ENCODE data around the gene SCAF1. TPM values are rescaled to one million over a fixed set of nuclear protein-coding genes. Genes with fewer than 3 reads are reported as not detected.

Gene SCAF1
- total RNA-seq, 4 donors from 2014 or later, result 17.5 to 38.4 (median 25.8) TPM

DNA sequence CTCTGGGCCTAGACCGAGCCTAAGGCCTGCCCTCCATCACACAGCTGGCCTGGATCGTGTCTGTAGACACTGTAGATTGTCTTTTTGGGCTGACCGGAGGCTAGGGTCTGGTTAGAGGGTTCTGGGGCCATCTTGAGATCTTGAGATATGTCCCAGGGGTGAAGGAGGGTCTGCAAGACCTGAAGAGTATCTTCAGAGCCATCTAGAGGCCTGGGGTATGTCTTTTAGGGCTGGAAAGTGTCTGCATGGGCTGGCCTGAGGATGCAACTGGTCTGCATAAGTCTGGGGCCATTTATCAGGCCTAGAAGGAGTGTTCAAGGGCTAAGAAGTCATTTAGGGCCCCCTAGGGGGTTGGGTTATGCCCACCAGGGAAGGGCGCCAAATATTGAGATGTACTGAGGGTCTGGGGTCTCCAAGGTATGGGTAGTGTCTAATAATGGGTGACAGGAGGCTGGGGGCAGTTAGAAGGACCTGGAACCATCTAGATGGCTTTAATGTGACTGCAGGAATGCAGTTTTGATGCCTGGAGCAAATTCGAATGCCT, 555 bp downstream of the SCAF1 start:
- DNase-seq, result no peak
- H3K9me3 ChIP-seq, result no peaks in the 10 kb centered on the region
- H3K4me1 ChIP-seq, result peaks cover 25 to 48% of the 10 kb centered on the region in 2 donors
- no peak for TF ChIP-seq POLR2A (IDR thresholded peaks at IDR 0.05)
- TF ChIP-seq, protein P1, sequence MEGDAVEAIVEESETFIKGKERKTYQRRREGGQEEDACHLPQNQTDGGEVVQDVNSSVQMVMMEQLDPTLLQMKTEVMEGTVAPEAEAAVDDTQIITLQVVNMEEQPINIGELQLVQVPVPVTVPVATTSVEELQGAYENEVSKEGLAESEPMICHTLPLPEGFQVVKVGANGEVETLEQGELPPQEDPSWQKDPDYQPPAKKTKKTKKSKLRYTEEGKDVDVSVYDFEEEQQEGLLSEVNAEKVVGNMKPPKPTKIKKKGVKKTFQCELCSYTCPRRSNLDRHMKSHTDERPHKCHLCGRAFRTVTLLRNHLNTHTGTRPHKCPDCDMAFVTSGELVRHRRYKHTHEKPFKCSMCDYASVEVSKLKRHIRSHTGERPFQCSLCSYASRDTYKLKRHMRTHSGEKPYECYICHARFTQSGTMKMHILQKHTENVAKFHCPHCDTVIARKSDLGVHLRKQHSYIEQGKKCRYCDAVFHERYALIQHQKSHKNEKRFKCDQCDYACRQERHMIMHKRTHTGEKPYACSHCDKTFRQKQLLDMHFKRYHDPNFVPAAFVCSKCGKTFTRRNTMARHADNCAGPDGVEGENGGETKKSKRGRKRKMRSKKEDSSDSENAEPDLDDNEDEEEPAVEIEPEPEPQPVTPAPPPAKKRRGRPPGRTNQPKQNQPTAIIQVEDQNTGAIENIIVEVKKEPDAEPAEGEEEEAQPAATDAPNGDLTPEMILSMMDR (IDR thresholded peaks at IDR 0.05), result no peak
- peaks cover 11 to 13% of the 10 kb centered on the region in 2 donors for H3K36me3 ChIP-seq
- WGBS, 2 donors, result 7 to 11% methylated on average over 5 of the region's 5 CpGs
- no peaks in the 10 kb centered on the region for H3K27me3 ChIP-seq
- peak overlapping the region; percentile 63 to 90 (median 75) for H3K27ac ChIP-seq
- intact Hi-C loops (cut with DNase I), result no loop called here
- peak overlapping the region; percentile 47 to 90 (median 75) for H3K4me3 ChIP-seq (replicated peaks in 1 of 3)

DNA sequence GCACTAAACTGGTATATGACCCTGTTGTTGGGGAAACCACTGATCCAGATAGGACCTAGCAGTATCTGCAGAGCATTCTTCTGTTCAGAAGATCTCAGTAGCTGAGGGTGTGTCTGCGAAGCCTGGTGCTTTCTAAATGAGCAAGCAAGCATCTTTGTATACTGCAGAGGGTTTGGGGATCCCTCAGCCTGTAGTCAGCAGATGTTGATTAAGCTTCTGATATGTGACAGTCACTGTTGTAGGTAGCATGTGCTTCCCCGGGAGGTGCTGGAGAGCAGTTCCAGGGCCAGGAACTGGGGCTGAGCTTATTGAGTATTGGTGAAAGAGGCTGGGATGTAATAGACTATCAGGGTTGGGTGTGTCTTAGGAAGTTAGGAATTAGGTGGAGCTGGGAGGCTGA, 1.5 kb downstream of the SCAF1 start:
- H3K4me1 ChIP-seq, result peaks cover 21 to 39% of the 10 kb centered on the region in 2 donors
- H3K36me3 ChIP-seq, result peaks cover 11 to 13% of the 10 kb centered on the region in 2 donors
- no peaks in the 10 kb centered on the region for H3K9me3 ChIP-seq
- TF ChIP-seq POLR2A (IDR thresholded peaks at IDR 0.05), result no peak
- TF ChIP-seq, protein P1 (IDR thresholded peaks at IDR 0.05), result no peak
- peak overlapping the region in 1 of 3 donors; percentile 75 for H3K27ac ChIP-seq
- no peak for DNase-seq
- WGBS, 2 donors, result 85% methylated on average over 2 of the region's 2 CpGs
- intact Hi-C loops (cut with DNase I), result no loop called here
- H3K4me3 ChIP-seq (replicated peaks in 1 of 3), result no peak overlapping the region
- H3K27me3 ChIP-seq, result no peaks in the 10 kb centered on the region

DNA sequence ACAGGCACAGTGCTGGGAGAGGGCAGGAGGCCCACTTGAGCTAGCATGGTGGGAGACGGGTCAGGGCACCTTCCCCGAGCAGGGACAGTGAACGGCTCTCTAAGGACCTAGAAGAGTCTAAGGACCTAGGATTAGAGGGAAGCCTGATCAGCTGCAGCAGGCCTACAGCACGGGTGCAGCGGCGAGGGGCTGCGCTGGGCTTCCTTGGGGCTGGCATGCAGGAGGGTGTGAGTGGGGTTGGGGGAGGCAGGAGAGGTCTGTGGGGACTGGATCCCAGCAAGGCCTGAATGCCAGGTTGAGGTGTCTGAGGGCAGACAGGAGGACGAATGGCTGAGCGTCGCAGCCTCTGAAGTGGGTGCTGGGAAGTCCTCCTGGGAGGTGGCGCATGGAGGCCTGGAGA, 3.6 kb downstream of the SCAF1 start:
- Histone ChIP-seq H3K27ac (no peak overlapping the region), H3K27me3 (no peaks in the 10 kb centered on the region), H3K9me3 (no peaks in the 10 kb centered on the region), H3K4me3 (replicated peaks in 1 of 3) (no peak overlapping the region), H3K36me3 (peaks cover 22 to 24% of the 10 kb centered on the region in 2 donors), H3K4me1 (peaks cover 17 to 27% of the 10 kb centered on the region in 2 donors)
- DNase-seq, result no peak
- WGBS, 2 donors, result 91 to 95% methylated on average over 4 to 10 of the region's 11 CpGs
- intact Hi-C loops (cut with DNase I), result no loop called here
- TF ChIP-seq, protein P1 (IDR thresholded peaks at IDR 0.05), result no peak
- TF ChIP-seq POLR2A (IDR thresholded peaks at IDR 0.05), result no peak

DNA sequence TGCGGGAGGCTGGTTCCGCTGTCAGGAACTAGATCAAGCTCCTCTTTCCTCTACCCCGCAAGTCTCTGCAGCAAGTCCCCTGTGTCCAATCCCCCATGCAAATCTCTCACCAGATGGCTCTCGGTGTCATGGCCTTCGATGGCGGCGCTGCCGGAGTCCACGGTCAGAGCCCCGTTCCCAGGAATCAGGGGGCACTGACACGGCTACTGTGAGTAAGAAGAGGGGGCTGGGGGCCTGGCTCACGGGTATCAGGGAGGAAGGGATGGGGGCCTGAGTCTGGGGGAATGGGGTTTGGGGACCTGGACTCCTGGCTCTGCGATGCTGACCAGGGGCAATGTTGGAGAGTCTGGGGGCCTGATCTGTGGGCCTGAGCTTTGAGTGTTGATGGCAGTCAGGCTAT, 4.0 kb downstream of the SCAF1 start:
- WGBS, 2 donors, result 92 to 94% methylated on average over 11 of the region's 13 CpGs
- intact Hi-C loops (cut with DNase I), result no loop called here
- TF ChIP-seq, protein P1 (IDR thresholded peaks at IDR 0.05), result no peak
- no peak for TF ChIP-seq POLR2A (IDR thresholded peaks at IDR 0.05)
- Histone ChIP-seq H3K27me3 (no peaks in the 10 kb centered on the region), H3K36me3 (peaks cover 25% of the 10 kb centered on the region in 2 donors), H3K9me3 (no peaks in the 10 kb centered on the region), H3K4me1 (peaks cover 15 to 25% of the 10 kb centered on the region in 2 donors), H3K27ac (no peak overlapping the region), H3K4me3 (replicated peaks in 1 of 3) (no peak overlapping the region)
- no peak for DNase-seq

DNA sequence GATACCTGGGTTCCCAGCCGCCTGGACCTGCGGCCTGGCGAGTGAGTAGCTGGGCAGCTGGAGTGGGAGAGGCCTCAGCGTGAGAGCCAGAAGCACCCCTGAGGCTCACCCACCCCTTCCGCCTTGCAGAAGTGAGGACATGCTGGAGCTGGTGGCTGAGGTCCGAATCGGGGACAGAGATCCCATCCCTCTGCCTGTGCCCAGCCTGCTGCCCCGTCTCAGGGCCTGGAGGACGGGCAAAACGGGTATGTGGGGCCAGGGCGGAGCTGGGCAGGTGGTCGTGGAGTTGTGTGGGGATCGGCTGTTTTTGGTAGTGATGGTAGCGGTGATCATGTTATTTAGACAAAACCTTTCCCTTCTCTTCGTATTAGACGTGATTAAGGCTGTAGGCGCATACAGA, 4.6 kb downstream of the SCAF1 start:
- no peaks in the 10 kb centered on the region for H3K27me3 ChIP-seq
- intact Hi-C loops (cut with DNase I), result no loop called here
- peaks cover 30 to 31% of the 10 kb centered on the region in 2 donors for H3K36me3 ChIP-seq
- no peaks in the 10 kb centered on the region for H3K9me3 ChIP-seq
- no peak overlapping the region for H3K27ac ChIP-seq
- no peak for DNase-seq
- no peak for TF ChIP-seq POLR2A (IDR thresholded peaks at IDR 0.05)
- TF ChIP-seq, protein P1 (IDR thresholded peaks at IDR 0.05), result no peak
- 91 to 96% methylated on average over 14 to 17 of the region's 17 CpGs for WGBS, 2 donors
- no peak overlapping the region for H3K4me3 ChIP-seq (replicated peaks in 1 of 3)
- H3K4me1 ChIP-seq, result peaks cover 9 to 20% of the 10 kb centered on the region in 2 donors
